IPS DF 6.9 (cell line): ENCODE results near the gene AGTPBP1.

ENCODE experiments used
- DNase-seq: peaks from one replicate; pipeline ENCODE4 v3.0.0-alpha.2; 2013; ENCODE audit warnings: low read depth, low spot score
- H3K27ac ChIP-seq: one replicate; pipeline ENCODE4 v1.5.1; 2013; ENCODE audit warnings: low read length, control low read depth
- H3K27me3 ChIP-seq: 2 replicates; pipeline ENCODE4 v1.6.1; 2013; ENCODE audit warnings: mild to moderate bottlenecking, low read length; ENCODE audit not compliant: control insufficient read depth, insufficient read depth
- H3K36me3 ChIP-seq: 2 replicates; pipeline ENCODE4 v1.6.1; 2013; ENCODE audit warnings: low read length; ENCODE audit not compliant: control insufficient read depth, insufficient read depth
- H3K4me1 ChIP-seq: 2 replicates; pipeline ENCODE4 v1.6.1; 2013; ENCODE audit warnings: low read length; ENCODE audit not compliant: control insufficient read depth, insufficient read depth
- H3K4me3 ChIP-seq: 2 replicates; pipeline ENCODE4 v1.5.1; 2013; ENCODE audit warnings: mild to moderate bottlenecking, low read length
- H3K9me3 ChIP-seq: 2 replicates; pipeline ENCODE4 v1.6.1; 2013; ENCODE audit warnings: low read length, inconsistent platforms; ENCODE audit not compliant: control insufficient read depth, insufficient read depth
- WGBS: extraction: QIAGEN DNeasy Blood & Tissue Kit; methylation state at CpG from one replicate; pipeline ENCODE4 v1.1.7; 2013; ENCODE audit warnings: mixed read lengths, missing lambda C conversion rate; ENCODE audit not compliant: insufficient read length, insufficient coverage; 5-methylcytosine and 5-hydroxymethylcytosine counted together

AGTPBP1 gene

DNA sequence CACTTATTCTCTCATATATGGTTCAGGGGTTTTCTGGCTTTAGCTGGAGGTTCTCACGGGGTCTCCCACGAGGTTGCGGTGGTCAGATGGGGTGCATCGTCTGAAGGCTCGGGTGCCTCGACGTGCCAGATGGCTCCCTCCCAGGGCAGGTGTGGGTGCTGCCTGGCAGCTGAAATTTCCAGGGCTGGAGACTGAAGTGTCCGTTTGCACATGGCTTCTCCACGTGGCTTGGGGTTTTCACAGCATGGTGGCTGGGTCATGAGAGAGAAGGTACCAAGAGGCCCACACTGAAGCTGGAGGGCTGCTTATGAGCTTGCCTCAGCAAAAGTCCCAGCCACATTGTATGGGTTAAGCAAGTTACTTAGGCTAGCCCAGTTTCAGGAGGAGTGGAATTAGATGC lies 218.6 kb downstream of the AGTPBP1 start:
- no peaks in the 10 kb centered on the region for H3K9me3 ChIP-seq
- H3K27me3 ChIP-seq, result peaks cover 6% of the 10 kb centered on the region; the same call in 1 of the 2 replicates
- no CpG with 5 or more reads among the region's 9 CpGs for WGBS
- no peak for DNase-seq
- H3K4me1 ChIP-seq, result peaks cover 2% of the 10 kb centered on the region; the same call in 1 of the 2 replicates
- no peaks in the 10 kb centered on the region for H3K36me3 ChIP-seq
- no peak overlapping the region for H3K4me3 ChIP-seq
- no peak overlapping the region for H3K27ac ChIP-seq

DNA sequence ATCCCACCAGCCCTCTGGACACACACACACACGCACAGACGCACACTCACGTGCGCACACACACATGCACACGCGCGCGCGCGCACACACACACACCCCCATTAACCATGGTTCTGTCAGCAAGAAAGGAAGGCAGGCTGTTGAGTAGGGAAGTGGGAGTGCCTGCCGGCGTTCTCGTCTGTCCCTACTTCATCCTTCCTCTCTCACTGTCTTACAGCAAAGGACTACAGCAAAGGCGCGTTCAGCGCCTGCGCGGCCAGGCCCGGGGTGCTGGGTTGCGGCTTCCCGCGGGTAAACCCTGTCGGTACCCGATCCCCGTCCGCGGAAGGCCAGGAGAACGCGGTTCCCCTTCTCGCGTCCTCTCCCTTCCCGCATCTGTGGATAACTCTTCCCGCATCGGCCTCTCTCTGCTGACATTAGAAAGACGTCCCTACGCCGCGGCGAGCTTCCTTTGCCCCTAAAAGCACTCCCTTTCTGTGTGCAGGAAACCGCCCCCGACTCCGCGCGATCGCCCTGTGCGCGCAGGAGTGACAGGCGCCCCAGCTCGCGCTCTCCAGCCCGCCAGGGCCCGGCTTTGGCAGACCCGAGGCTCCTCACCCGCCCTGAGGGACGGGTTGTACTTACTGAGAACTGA lies 219.2 kb downstream of the AGTPBP1 start:
- no peak overlapping the region for H3K27ac ChIP-seq
- no peaks in the 10 kb centered on the region for H3K9me3 ChIP-seq
- H3K36me3 ChIP-seq, result no peaks in the 10 kb centered on the region
- peak overlapping the region; percentile 50; the same call in 1 of the 2 replicates for H3K4me3 ChIP-seq
- H3K4me1 ChIP-seq, result peaks cover 2% of the 10 kb centered on the region; the same call in 1 of the 2 replicates
- WGBS, result no CpG with 5 or more reads among the region's 55 CpGs
- peaks cover 6% of the 10 kb centered on the region; the same call in 1 of the 2 replicates for H3K27me3 ChIP-seq
- no peak for DNase-seq

DNA sequence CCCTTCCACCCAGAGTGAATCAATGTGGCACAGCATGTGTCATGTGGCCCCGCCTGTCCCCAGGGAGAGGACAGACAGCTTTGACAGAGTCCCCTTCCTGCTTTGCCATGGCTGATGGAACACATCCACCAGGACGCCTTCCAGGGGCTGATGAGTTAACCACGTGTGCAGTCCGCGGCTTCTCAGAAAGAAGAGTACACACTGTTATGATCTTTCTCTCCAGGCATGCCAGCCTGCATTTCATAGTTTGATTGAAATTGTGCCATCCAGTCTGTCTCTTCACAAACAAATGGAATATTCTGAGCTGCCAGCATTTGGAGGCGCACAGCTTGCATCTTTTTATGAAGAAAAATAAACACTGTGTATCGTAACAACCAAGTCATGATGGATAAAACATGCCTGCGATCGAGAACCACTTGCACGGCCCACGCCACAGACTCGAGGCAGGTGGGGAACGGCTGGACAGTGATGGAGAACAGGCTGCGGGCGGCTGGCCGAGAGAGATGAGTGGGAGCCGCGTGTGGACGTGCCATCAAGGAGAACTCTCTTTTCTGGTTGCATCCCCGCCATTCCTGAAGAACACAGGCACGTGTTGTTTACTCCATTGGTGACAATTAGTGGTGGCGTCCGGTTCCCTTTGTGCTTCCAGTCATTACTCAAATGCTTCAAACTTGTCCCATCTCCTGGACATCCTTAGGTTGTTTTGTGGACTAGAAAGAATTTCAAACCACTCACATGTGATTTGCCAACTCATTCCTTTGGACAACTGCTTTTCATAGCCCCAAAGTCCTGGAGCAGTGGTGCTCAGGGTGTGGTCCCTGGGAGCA lies 220.2 kb downstream of the AGTPBP1 start:
- DNase-seq, result no peak
- Histone ChIP-seq H3K36me3 (no peaks in the 10 kb centered on the region), H3K4me3 (no peak overlapping the region), H3K27me3 (peaks cover 6% of the 10 kb centered on the region; the same call in 1 of the 2 replicates), H3K27ac (no peak overlapping the region), H3K9me3 (no peaks in the 10 kb centered on the region), H3K4me1 (peaks cover 2% of the 10 kb centered on the region; the same call in 1 of the 2 replicates)
- WGBS, result no CpG with 5 or more reads among the region's 23 CpGs

- no peaks in the 10 kb centered on the region for H3K9me3 ChIP-seq
- no CpG with 5 or more reads among the region's 6 CpGs for WGBS
- H3K27ac ChIP-seq, result no peak overlapping the region
- DNase-seq, result no peak
- no peaks in the 10 kb centered on the region for H3K36me3 ChIP-seq
- peaks cover 2% of the 10 kb centered on the region for H3K4me1 ChIP-seq
- H3K27me3 ChIP-seq, result no peaks in the 10 kb centered on the region
- no peak overlapping the region for H3K4me3 ChIP-seq
Observed at GRCh38 chr9:85516976-85517637, 224.6 kb downstream of the AGTPBP1 start.

- WGBS, result no CpG with 5 or more reads among the region's 10 CpGs
- Histone ChIP-seq H3K27ac (no peak overlapping the region), H3K4me1 (peaks cover 2% of the 10 kb centered on the region), H3K4me3 (no peak overlapping the region), H3K36me3 (no peaks in the 10 kb centered on the region), H3K9me3 (no peaks in the 10 kb centered on the region), H3K27me3 (no peaks in the 10 kb centered on the region)
- no peak for DNase-seq
Observed at GRCh38 chr9:85516455-85516854, 225.3 kb downstream of the AGTPBP1 start.

DNA sequence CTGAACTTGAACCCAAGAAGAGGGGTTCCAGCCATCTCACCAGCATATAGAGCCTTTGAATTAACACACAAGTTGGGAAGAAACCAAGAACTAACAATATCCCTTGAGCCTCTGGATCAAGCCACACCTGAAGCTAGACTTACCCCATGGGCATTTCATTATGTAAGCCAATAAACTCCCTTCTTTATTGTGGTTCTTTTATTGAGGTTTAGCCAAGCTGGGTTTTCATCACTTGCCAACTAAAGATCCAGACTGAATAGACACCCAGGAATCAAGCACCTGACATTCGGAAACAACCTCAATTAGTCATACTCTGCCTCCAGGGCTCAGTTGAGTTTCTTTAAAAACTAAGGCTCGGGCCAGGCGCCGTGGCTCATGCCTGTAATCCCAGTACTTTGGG lies 226.7 kb downstream of the AGTPBP1 start:
- WGBS, result no CpG with 5 or more reads among the region's 4 CpGs

GRCh38 chr9:85514256-85514655 lies 227.5 kb downstream of the AGTPBP1 start:
- Histone ChIP-seq H3K27me3 (no peaks in the 10 kb centered on the region), H3K27ac (no peak overlapping the region), H3K4me3 (no peak overlapping the region), H3K4me1 (peaks cover 2% of the 10 kb centered on the region), H3K36me3 (no peaks in the 10 kb centered on the region), H3K9me3 (no peaks in the 10 kb centered on the region)
- no CpG with 5 or more reads among the region's 8 CpGs for WGBS
- no peak for DNase-seq

More for the DNA sequence above, 226.7 kb downstream of the AGTPBP1 start:
- Histone ChIP-seq H3K4me3 (no peak overlapping the region), H3K9me3 (no peaks in the 10 kb centered on the region), H3K4me1 (peaks cover 2% of the 10 kb centered on the region), H3K27ac (no peak overlapping the region), H3K27me3 (no peaks in the 10 kb centered on the region), H3K36me3 (no peaks in the 10 kb centered on the region)
- no peak for DNase-seq

- Histone ChIP-seq H3K4me1 (peaks cover 2% of the 10 kb centered on the region), H3K27ac (no peak overlapping the region), H3K9me3 (no peaks in the 10 kb centered on the region), H3K36me3 (no peaks in the 10 kb centered on the region), H3K27me3 (no peaks in the 10 kb centered on the region), H3K4me3 (no peak overlapping the region)
- DNase-seq, result no peak
Observed at GRCh38 chr9:85511746-85512145, 230.0 kb downstream of the AGTPBP1 start.

GRCh38 chr9:85510830-85511504 lies 230.8 kb downstream of the AGTPBP1 start:
- WGBS, result no CpG with 5 or more reads among the region's 6 CpGs
- DNase-seq, result no peak

GRCh38 chr9:85508616-85509015 lies 233.1 kb downstream of the AGTPBP1 start:
- no peak for DNase-seq
- WGBS, result no CpG with 5 or more reads among the region's 4 CpGs
- H3K36me3 ChIP-seq, result no peaks in the 10 kb centered on the region
- H3K9me3 ChIP-seq, result no peaks in the 10 kb centered on the region
- no peaks in the 10 kb centered on the region for H3K4me1 ChIP-seq
- H3K27me3 ChIP-seq, result no peaks in the 10 kb centered on the region
- no peak overlapping the region for H3K27ac ChIP-seq
- no peak overlapping the region for H3K4me3 ChIP-seq

More at GRCh38 chr9:85510830-85511504, 230.8 kb downstream of the AGTPBP1 start:
- Histone ChIP-seq H3K9me3 (no peaks in the 10 kb centered on the region), H3K27me3 (no peaks in the 10 kb centered on the region), H3K4me1 (peaks cover 2% of the 10 kb centered on the region), H3K36me3 (no peaks in the 10 kb centered on the region), H3K27ac (no peak overlapping the region), H3K4me3 (no peak overlapping the region)
